Fibroblast of lung (primary cell): ENCODE results near the gene ING4.

Experiments used
- EZH2 ChIP-seq: IDR thresholded peaks from 2 replicates; pipeline ENCODE4 v1.5.1; 2012; ENCODE audit warnings: low read length, control low read depth, mild to moderate bottlenecking; ENCODE audit errors: missing control alignments
- TF ChIP-seq, protein P1 (sequence below), 2 donors: IDR thresholded peaks in 1 of 2; conservative IDR thresholded peaks in 1 of 2; 1 replicate in 1 of 2; 2 replicates in 1 of 2; pipeline ENCODE4 v1.5.1; 2011 to 2012; ENCODE audit warnings: low read length in 2 of 2, control low read depth in 1 of 2, inconsistent platforms in 1 of 2, low read depth in 1 of 2, mild to moderate bottlenecking in 1 of 2

DNA sequence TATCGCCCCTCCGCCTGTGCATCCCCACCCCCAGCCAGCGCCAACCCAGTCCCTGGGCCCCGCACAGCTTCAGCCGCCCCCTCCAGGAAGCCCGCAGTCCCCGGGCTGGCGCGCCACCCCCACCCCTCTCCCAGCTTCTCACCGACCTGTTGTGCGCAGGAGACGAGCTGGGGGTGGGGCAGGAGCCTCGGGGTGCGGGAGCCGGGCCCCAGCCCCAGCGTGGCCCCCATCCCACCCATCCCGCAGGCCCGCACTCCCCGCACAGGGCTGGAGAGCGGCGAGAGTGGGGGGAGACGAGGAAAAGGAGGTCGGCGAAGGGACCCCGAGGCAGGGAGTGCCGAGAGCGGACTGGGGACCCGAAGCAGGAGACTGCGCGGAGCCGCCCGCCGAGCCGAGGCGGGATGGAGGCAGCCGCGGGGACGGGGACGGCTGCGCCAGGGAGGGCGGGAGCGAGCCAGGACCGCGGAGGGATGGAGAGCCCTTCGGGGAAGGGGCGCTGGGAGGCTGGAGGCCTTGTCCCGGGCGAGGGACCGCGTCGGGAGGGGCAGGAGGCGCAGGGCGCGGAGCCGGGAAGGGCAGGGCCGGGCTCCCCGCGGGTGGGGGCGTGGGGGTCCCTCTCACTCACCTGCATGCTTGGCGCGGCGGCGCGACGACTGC, 37.2 kb upstream of the ING4 start:
- TF ChIP-seq, protein P1, sequence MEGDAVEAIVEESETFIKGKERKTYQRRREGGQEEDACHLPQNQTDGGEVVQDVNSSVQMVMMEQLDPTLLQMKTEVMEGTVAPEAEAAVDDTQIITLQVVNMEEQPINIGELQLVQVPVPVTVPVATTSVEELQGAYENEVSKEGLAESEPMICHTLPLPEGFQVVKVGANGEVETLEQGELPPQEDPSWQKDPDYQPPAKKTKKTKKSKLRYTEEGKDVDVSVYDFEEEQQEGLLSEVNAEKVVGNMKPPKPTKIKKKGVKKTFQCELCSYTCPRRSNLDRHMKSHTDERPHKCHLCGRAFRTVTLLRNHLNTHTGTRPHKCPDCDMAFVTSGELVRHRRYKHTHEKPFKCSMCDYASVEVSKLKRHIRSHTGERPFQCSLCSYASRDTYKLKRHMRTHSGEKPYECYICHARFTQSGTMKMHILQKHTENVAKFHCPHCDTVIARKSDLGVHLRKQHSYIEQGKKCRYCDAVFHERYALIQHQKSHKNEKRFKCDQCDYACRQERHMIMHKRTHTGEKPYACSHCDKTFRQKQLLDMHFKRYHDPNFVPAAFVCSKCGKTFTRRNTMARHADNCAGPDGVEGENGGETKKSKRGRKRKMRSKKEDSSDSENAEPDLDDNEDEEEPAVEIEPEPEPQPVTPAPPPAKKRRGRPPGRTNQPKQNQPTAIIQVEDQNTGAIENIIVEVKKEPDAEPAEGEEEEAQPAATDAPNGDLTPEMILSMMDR (conservative IDR thresholded peaks at IDR 0.05 in 1 of 2, IDR thresholded peaks at IDR 0.05 in 1 of 2; ENCODE audit: low read depth in 1 of 2, low read length in 2 of 2) = no peak
- no peak for TF ChIP-seq EZH2
